ENCODE data around the gene NFYA. TPM values are rescaled to one million over a fixed set of nuclear protein-coding genes. Genes with fewer than 3 reads are reported as not detected.

The NFYA gene
- total and polyA plus RNA-seq, 2 donors (not counting 1 experiment from before 2014, with no cell fraction given): 23.3 to 44.3 TPM

DNA sequence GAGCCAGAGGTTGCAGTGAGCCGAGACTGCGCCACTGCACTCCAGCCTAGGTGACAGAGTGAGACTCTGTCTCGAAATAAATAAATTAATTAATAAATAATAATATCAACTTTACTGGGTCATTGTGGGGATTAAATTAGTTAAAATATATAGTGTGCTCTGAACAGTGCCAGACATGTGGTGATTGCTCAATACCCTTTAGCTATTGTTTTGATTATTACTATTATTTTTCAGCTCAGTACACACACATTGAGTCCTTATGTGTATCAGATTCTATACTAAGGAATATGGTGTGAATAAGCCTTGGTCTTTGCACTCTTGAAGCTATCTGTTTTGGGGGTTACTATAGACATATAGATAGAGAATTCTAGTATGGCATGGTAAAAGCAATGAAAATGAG, 52.5 kb downstream of the NFYA start:
- Mint-ChIP-seq H3K4me3 (no peak overlapping the region), H3K9me3 (ENCODE audit: insufficient read depth) (no peaks in the 10 kb centered on the region), H3K27ac (no peak overlapping the region), H3K4me1 (no peaks in the 10 kb centered on the region), H3K27me3 (no peaks in the 10 kb centered on the region)
- Histone ChIP-seq H4K20me1 (ENCODE audit: control insufficient read depth, insufficient read depth, low read length, poor library complexity, severe bottlenecking) (no peaks in the 10 kb centered on the region), H3K4me3 (ENCODE audit: control extremely low read depth in 1 of 5, extremely low read depth in 1 of 5, insufficient read depth in 1 of 5, low read depth in 2 of 5, low read length in 4 of 5) (no peak overlapping the region), H3K4me2 (replicated peaks; ENCODE audit: low read depth, low read length, poor library complexity, severe bottlenecking) (no peak overlapping the region), H3K27ac (ENCODE audit: low read length in 2 of 2) (no peak overlapping the region), H3K79me2 (ENCODE audit: control insufficient read depth, insufficient read depth, low read length) (no peaks in the 10 kb centered on the region), H3K27me3 (replicated peaks in 1 of 4; ENCODE audit: control extremely low read depth in 1 of 4, control insufficient read depth in 3 of 4, insufficient read depth in 4 of 4, low read length in 3 of 4) (no peaks in the 10 kb centered on the region), H3K9ac (ENCODE audit: low read length) (no peak overlapping the region), H3K36me3 (replicated peaks in 1 of 2; ENCODE audit: control extremely low read depth in 1 of 2, control insufficient read depth in 1 of 2, extremely low read depth in 1 of 2, insufficient read depth in 2 of 2, low read length in 1 of 2) (peaks cover 3 to 12% of the 10 kb centered on the region in 2 experiments), H2AFZ (ENCODE audit: insufficient read depth, low read depth, low read length, poor library complexity, severe bottlenecking) (no peak overlapping the region), H3K9me3 (ENCODE audit: control extremely low read depth in 1 of 3, control insufficient read depth in 2 of 3, insufficient read depth in 1 of 3, low read length in 2 of 3) (no peaks in the 10 kb centered on the region), H3K4me1 (ENCODE audit: control insufficient read depth in 2 of 2, insufficient read depth in 2 of 2, low read length in 2 of 2) (no peaks in the 10 kb centered on the region)
- POLR2A ChIA-PET: no interaction called here
- ATAC-seq (ENCODE audit: low read depth) (no peak), DNase-seq (no peak)
- WGBS (ENCODE audit: insufficient coverage): no CpG with 5 or more reads among the region's 3 CpGs
- intact Hi-C loops (cut with micrococcal nuclease): no loop called here
- CTCF ChIA-PET: no interaction called here
- TF ChIP-seq, protein P1, sequence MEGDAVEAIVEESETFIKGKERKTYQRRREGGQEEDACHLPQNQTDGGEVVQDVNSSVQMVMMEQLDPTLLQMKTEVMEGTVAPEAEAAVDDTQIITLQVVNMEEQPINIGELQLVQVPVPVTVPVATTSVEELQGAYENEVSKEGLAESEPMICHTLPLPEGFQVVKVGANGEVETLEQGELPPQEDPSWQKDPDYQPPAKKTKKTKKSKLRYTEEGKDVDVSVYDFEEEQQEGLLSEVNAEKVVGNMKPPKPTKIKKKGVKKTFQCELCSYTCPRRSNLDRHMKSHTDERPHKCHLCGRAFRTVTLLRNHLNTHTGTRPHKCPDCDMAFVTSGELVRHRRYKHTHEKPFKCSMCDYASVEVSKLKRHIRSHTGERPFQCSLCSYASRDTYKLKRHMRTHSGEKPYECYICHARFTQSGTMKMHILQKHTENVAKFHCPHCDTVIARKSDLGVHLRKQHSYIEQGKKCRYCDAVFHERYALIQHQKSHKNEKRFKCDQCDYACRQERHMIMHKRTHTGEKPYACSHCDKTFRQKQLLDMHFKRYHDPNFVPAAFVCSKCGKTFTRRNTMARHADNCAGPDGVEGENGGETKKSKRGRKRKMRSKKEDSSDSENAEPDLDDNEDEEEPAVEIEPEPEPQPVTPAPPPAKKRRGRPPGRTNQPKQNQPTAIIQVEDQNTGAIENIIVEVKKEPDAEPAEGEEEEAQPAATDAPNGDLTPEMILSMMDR (IDR thresholded peaks at IDR 0.05): no peak
- TF ChIP-seq EZH2 (IDR thresholded peaks at IDR 0.05; ENCODE audit: borderline replicate concordance, insufficient read depth, low read depth, low read length, poor library complexity, severe bottlenecking): no peak

DNA sequence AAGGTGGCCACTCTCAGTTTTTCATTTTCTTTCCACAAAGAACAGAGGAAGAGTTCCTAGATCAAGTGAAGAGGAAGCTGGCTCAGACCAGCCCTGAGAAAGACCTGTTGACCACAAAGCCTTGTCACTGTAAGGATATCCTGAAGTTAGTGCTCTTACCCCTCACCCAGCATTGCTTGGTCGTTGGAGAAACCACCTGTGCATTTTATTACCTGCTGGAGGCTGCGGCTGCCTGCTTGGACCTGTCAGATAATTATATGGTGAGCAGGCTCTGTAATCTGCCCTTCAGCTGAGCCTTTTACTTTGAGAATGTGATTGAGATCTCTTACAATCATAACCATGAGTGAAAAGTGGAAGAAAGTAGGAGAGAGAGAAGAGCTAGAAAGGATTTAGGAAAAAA, 59.5 kb downstream of the NFYA start:
- Mint-ChIP-seq H3K4me3 (no peak overlapping the region), H3K4me1 (no peaks in the 10 kb centered on the region), H3K27ac (no peak overlapping the region), H3K27me3 (no peaks in the 10 kb centered on the region), H3K9me3 (ENCODE audit: insufficient read depth) (no peaks in the 10 kb centered on the region)
- Histone ChIP-seq H3K4me2 (replicated peaks; ENCODE audit: low read depth, low read length, poor library complexity, severe bottlenecking) (no peak overlapping the region), H2AFZ (ENCODE audit: insufficient read depth, low read depth, low read length, poor library complexity, severe bottlenecking) (no peak overlapping the region), H3K9ac (ENCODE audit: low read length) (no peak overlapping the region), H3K4me1 (ENCODE audit: control insufficient read depth in 2 of 2, insufficient read depth in 2 of 2, low read length in 2 of 2) (no peaks in the 10 kb centered on the region), H3K9me3 (ENCODE audit: control extremely low read depth in 1 of 3, control insufficient read depth in 2 of 3, insufficient read depth in 1 of 3, low read length in 2 of 3) (no peaks in the 10 kb centered on the region), H4K20me1 (ENCODE audit: control insufficient read depth, insufficient read depth, low read length, poor library complexity, severe bottlenecking) (no peaks in the 10 kb centered on the region), H3K27me3 (replicated peaks in 1 of 4; ENCODE audit: control extremely low read depth in 1 of 4, control insufficient read depth in 3 of 4, insufficient read depth in 4 of 4, low read length in 3 of 4) (no peaks in the 10 kb centered on the region), H3K79me2 (ENCODE audit: control insufficient read depth, insufficient read depth, low read length) (no peaks in the 10 kb centered on the region), H3K27ac (ENCODE audit: low read length in 2 of 2) (no peak overlapping the region), H3K36me3 (replicated peaks in 1 of 2; ENCODE audit: control extremely low read depth in 1 of 2, control insufficient read depth in 1 of 2, extremely low read depth in 1 of 2, insufficient read depth in 2 of 2, low read length in 1 of 2) (peaks cover 0 to 9% of the 10 kb centered on the region in 2 experiments), H3K4me3 (ENCODE audit: control extremely low read depth in 1 of 5, extremely low read depth in 1 of 5, insufficient read depth in 1 of 5, low read depth in 2 of 5, low read length in 4 of 5) (no peak overlapping the region)
- CTCF ChIA-PET: no interaction called here
- 0% methylated on average over 1 of the region's 2 CpGs for WGBS (ENCODE audit: insufficient coverage)
- DNase-seq (no peak), ATAC-seq (ENCODE audit: low read depth) (no peak)
- no peak for TF ChIP-seq EZH2 (IDR thresholded peaks at IDR 0.05; ENCODE audit: borderline replicate concordance, insufficient read depth, low read depth, low read length, poor library complexity, severe bottlenecking)
- POLR2A ChIA-PET: no interaction called here
- intact Hi-C loops (cut with micrococcal nuclease): no loop called here
